ENCODE measurements around the gene KRT76. TPM values are rescaled to one million over a fixed set of nuclear protein-coding genes. Genes with fewer than 3 reads are reported as not detected.

The KRT76 gene
- total RNA-seq, 1 donor from 2014 or later: not detected

DNA sequence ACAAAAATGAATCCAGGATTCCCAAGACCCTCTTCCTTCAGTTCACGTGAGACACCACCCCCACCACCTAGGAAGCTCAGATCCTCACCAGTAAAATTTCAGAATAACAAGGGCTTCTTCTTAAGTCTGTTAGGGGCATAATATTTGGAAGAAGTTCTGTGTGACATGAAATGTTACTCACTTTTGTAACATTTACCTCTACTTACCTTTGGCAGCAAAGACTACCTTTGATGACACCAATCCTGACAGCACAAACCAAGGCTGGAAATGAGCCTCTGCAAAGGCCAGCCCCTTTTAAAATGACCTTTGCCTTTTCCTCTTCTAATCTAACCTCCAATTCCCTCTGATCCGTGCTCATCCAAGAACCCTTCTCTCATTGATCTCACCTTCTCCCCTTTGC, 54.5 kb downstream of the KRT76 start:
- no peaks in the 10 kb centered on the region for H3K9me3 ChIP-seq (ENCODE audit: control insufficient read depth in 3 of 3, low read length in 3 of 3)
- no peaks in the 10 kb centered on the region for H3K36me3 ChIP-seq (ENCODE audit: control insufficient read depth in 3 of 3, insufficient read depth in 3 of 3, low read length in 3 of 3)
- H3K9ac ChIP-seq (ENCODE audit: low read depth in 1 of 3, low read length in 3 of 3): no peak overlapping the region
- H3K27me3 ChIP-seq (ENCODE audit: control insufficient read depth in 3 of 3, insufficient read depth in 3 of 3, low read length in 3 of 3): peaks cover 4 to 29% (median 22%) of the 10 kb centered on the region in 3 donors
- H3K4me1 ChIP-seq (ENCODE audit: control insufficient read depth in 3 of 3, insufficient read depth in 3 of 3, low read length in 3 of 3): no peaks in the 10 kb centered on the region
- H3K4me3 ChIP-seq (ENCODE audit: low read length in 3 of 3): no peak overlapping the region
- no peak overlapping the region for H3K27ac ChIP-seq (ENCODE audit: low read depth, low read length)

DNA sequence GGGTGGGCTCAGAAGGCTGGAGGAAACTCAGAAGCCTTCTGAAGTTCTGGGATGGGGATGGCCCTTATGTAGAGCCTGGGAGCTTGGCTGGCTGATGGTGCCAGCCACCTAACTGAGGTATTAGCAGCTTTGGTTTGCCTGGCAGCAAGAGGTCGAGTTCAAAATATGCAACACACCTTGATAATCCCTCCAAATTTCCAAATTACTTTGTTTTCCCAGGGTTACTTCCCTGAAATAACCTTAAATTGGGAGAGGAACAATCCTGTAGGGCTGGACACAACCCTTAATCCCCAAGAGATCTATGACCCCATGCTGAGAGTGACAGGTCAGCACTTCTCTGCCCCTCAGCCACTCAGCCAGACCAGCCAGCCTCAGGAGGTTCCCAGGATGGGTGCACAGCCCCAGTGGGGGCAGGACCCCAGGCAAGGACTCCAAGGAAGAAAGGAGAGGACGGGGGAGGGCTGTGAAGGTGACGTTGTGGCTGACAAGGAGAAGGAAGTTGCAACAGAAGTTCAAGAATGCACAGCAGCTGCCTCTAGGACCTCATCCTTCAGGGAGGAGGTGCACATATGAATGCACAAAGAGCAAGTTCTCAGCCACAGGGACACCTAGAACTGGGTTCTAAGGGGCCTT, 55.2 kb downstream of the KRT76 start:
- Histone ChIP-seq H3K36me3 (ENCODE audit: control insufficient read depth in 3 of 3, insufficient read depth in 3 of 3, low read length in 3 of 3) (no peaks in the 10 kb centered on the region), H3K27ac (ENCODE audit: low read depth, low read length) (no peak overlapping the region), H3K9ac (ENCODE audit: low read depth in 1 of 3, low read length in 3 of 3) (no peak overlapping the region), H3K9me3 (ENCODE audit: control insufficient read depth in 3 of 3, low read length in 3 of 3) (no peaks in the 10 kb centered on the region), H3K27me3 (ENCODE audit: control insufficient read depth in 3 of 3, insufficient read depth in 3 of 3, low read length in 3 of 3) (peaks cover 4 to 33% (median 28%) of the 10 kb centered on the region in 3 donors), H3K4me3 (ENCODE audit: low read length in 3 of 3) (no peak overlapping the region), H3K4me1 (ENCODE audit: control insufficient read depth in 3 of 3, insufficient read depth in 3 of 3, low read length in 3 of 3) (no peaks in the 10 kb centered on the region)

DNA sequence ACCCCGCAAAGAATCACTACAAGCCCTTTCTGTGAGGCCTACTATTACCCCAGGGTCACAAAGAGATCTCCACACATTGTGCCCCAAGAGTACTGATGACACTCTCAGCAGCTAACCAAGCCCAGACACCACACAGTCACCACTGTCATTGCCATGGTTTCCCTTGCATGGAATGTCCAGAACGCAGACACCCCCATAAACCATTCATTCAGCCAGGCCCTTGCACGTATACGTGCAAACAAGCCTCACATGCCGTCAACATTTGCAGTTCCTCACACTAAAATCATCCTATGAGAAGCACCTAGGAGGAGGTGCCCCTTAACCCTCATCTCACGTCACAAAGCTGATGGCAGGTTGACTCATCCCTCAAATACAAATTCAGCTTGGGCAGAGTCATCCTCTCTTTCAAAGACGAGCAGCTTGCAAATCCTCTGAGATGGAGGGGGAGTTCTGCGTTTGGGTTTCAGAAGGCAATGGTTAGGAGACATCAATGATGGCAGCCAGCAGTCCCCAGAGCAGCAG, 56.7 kb downstream of the KRT76 start:
- Histone ChIP-seq H3K4me1 (ENCODE audit: control insufficient read depth in 3 of 3, insufficient read depth in 3 of 3, low read length in 3 of 3) (no peaks in the 10 kb centered on the region), H3K27me3 (ENCODE audit: control insufficient read depth in 3 of 3, insufficient read depth in 3 of 3, low read length in 3 of 3) (peaks cover 15 to 38% (median 38%) of the 10 kb centered on the region in 3 donors), H3K27ac (ENCODE audit: low read depth, low read length) (no peak overlapping the region), H3K9me3 (ENCODE audit: control insufficient read depth in 3 of 3, low read length in 3 of 3) (no peaks in the 10 kb centered on the region), H3K36me3 (ENCODE audit: control insufficient read depth in 3 of 3, insufficient read depth in 3 of 3, low read length in 3 of 3) (no peaks in the 10 kb centered on the region), H3K9ac (ENCODE audit: low read depth in 1 of 3, low read length in 3 of 3) (no peak overlapping the region), H3K4me3 (ENCODE audit: low read length in 3 of 3) (no peak overlapping the region)

Small RNAs within 50 kb of the gene (small RNA-seq; reads per million reads assigned to genes)
- gene AC107016.2: not detected

Other genes with a start within 250 kb of the KRT76 start
- not detected for gene KRT71, start 224.2 kb downstream of the KRT76 start, total RNA-seq
- gene KRT74, start 203.5 kb downstream of the KRT76 start, total RNA-seq: not detected
- gene KRT72, start 175.9 kb downstream of the KRT76 start, total RNA-seq: not detected
- under 0.01 TPM for gene KRT73, start 158.8 kb downstream of the KRT76 start, total RNA-seq
- gene KRT2, start 125.1 kb downstream of the KRT76 start, total RNA-seq: not detected
- gene KRT1, start 96.9 kb downstream of the KRT76 start, total RNA-seq: 2.1 TPM
- not detected for gene KRT77, start 73.8 kb downstream of the KRT76 start, total RNA-seq
- not detected for gene KRT3, start 18.8 kb upstream of the KRT76 start, total RNA-seq
- not detected for gene KRT4, start 36.8 kb upstream of the KRT76 start, total RNA-seq
- 1.6 TPM for gene KRT79, start 57.0 kb upstream of the KRT76 start, total RNA-seq
- not detected for gene KRT78, start 71.6 kb upstream of the KRT76 start, total RNA-seq
- 1.6 TPM for gene KRT8, start 127.7 kb upstream of the KRT76 start, total RNA-seq
- 4.2 TPM for gene KRT18, start 171.8 kb upstream of the KRT76 start, total RNA-seq
- 1,005 TPM for gene EIF4B, start 229.1 kb upstream of the KRT76 start, total RNA-seq

Data from skeletal muscle tissue (tissue), 5 donors.